Small intestine (tissue), 7 donors: ENCODE data around the gene SUPT5H. TPM values are rescaled to one million over a fixed set of nuclear protein-coding genes. Genes with fewer than 3 reads are reported as not detected.

Experiments
- DNase-seq, 2 donors: peaks; one replicate each; pipeline versions ENCODE4 v3.0.0 to v3.0.0-alpha.2; 2013
- FAIRE-seq: peaks from 2 replicates; lab custom pipeline; 2012; peaks lifted over from hg19 to GRCh38; lab: Jason Lieb, UNC
- H3K27ac ChIP-seq, 3 donors: one replicate each; pipeline ENCODE4 v1.5.1; 2013; ENCODE audit warnings: low read length in 2 of 3, mild to moderate bottlenecking in 2 of 3, control low read depth in 1 of 3, inconsistent platforms in 1 of 3, low read depth in 1 of 3, moderate library complexity in 1 of 3
- H3K27me3 ChIP-seq, 3 donors: one replicate each; pipeline ENCODE4 v1.6.1; 2013; ENCODE audit warnings: low read length in 3 of 3, inconsistent platforms in 1 of 3; ENCODE audit not compliant: control insufficient read depth in 3 of 3, insufficient read depth in 3 of 3
- H3K36me3 ChIP-seq, 3 donors: one replicate each; pipeline ENCODE4 v1.6.1; 2013; ENCODE audit warnings: low read length in 3 of 3, inconsistent platforms in 1 of 3, low read depth in 1 of 3, mild to moderate bottlenecking in 1 of 3, moderate library complexity in 1 of 3; ENCODE audit not compliant: control insufficient read depth in 3 of 3, insufficient read depth in 2 of 3
- H3K4me1 ChIP-seq, 3 donors: one replicate each; pipeline ENCODE4 v1.6.1; 2013; ENCODE audit warnings: low read length in 2 of 3, inconsistent platforms in 1 of 3, low read depth in 1 of 3, mild to moderate bottlenecking in 1 of 3, moderate library complexity in 1 of 3; ENCODE audit not compliant: control insufficient read depth in 3 of 3, insufficient read depth in 2 of 3
- H3K4me3 ChIP-seq, 3 donors: one replicate each; pipeline ENCODE4 v1.5.1; 2013; ENCODE audit warnings: low read length in 3 of 3, control low read depth in 1 of 3, inconsistent platforms in 1 of 3, low read depth in 1 of 3, mild to moderate bottlenecking in 1 of 3, moderate library complexity in 1 of 3
- H3K9me3 ChIP-seq, 2 donors: one replicate each; pipeline ENCODE4 v1.6.1; 2013; ENCODE audit warnings: low read depth in 1 of 2, low read length in 1 of 2; ENCODE audit not compliant: control insufficient read depth in 2 of 2, insufficient read depth in 1 of 2
- WGBS, 3 donors: extraction: QIAGEN DNeasy Blood & Tissue Kit; methylation state at CpG; one replicate each; pipeline ENCODE4 v1.1.7; 2013; 5-methylcytosine and 5-hydroxymethylcytosine counted together
- polyA plus RNA-seq, 4 donors: library from polyadenylated mRNA; stranded (reverse) in 3 of 4; unstranded in 1 of 4; fragments of 200-250 nt in 3 of 4; fragments of 120-200 nt in 1 of 4; gene quantifications; one replicate each; pipeline versions ENCODE4 v1.2.1 to v1.2.3, GENCODE V29; 2013
- donor health status: healthy with polysubstance abuse.
- donor health status: control.
- donor health status: control.
- donor health status: Bipolar disorder and iron deficiency.
- donor health status: healthy.

The SUPT5H gene
- polyA plus RNA-seq, 4 donors: 95.5 to 283 (median 163) TPM

GRCh38 chr19:39507715-39508364, 62.5 kb downstream of the SUPT5H start:
- DNase-seq: no peak
- H3K4me1 ChIP-seq: peaks cover 0 to 5% (median 0%) of the 10 kb centered on the region in 3 donors
- 31 to 41% (median 34%) methylated on average over 24 of the region's 24 CpGs for WGBS, 3 donors
- H3K27me3 ChIP-seq: peaks cover 14 to 59% (median 26%) of the 10 kb centered on the region in 3 donors
- H3K27ac ChIP-seq: no peak overlapping the region
- peak overlapping the region in 1 of 3 donors; percentile 24 for H3K4me3 ChIP-seq
- no peak for FAIRE-seq
- no peaks in the 10 kb centered on the region for H3K9me3 ChIP-seq
- H3K36me3 ChIP-seq: no peaks in the 10 kb centered on the region

- DNase-seq: no peak
- WGBS, 3 donors: 76 to 87% (median 82%) methylated on average over 9 of the region's 9 CpGs
- FAIRE-seq: no peak
- no peak overlapping the region for H3K27ac ChIP-seq
- H3K36me3 ChIP-seq: no peaks in the 10 kb centered on the region
- no peak overlapping the region for H3K4me3 ChIP-seq
- H3K4me1 ChIP-seq: peaks cover 0 to 5% (median 0%) of the 10 kb centered on the region in 3 donors
- peaks cover 15 to 58% (median 26%) of the 10 kb centered on the region in 3 donors for H3K27me3 ChIP-seq
- H3K9me3 ChIP-seq: no peaks in the 10 kb centered on the region
Observed at GRCh38 chr19:39508629-39509028, 63.2 kb downstream of the SUPT5H start.

DNA sequence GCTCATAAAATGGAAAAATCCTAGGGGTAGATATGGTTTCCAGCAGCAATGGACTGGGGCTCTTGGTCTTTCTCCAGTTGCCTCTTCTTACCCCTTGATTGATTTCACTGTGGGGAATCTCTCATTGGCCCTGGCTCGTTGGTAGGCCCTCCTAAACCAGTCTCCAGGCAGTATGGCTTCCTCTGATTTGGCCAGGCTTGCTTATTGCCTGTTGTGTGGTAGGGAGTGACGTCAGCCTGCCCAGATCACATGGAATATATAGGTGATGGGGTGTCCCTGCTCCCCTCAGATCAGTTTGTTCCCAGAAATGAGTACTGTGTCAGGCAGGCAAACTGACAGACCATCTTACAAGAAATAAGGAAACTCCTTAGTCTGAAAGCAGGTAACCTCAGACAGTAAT, 63.9 kb downstream of the SUPT5H start:
- Histone ChIP-seq H3K4me3 (no peak overlapping the region), H3K27me3 (peaks cover 21 to 58% (median 32%) of the 10 kb centered on the region in 3 donors), H3K4me1 (peaks cover 0 to 5% (median 0%) of the 10 kb centered on the region in 3 donors), H3K9me3 (no peaks in the 10 kb centered on the region), H3K27ac (no peak overlapping the region), H3K36me3 (no peaks in the 10 kb centered on the region)
- WGBS, 3 donors: 26 to 61% (median 43%) methylated on average over 2 of the region's 2 CpGs
- FAIRE-seq (no peak), DNase-seq (no peak)

DNA sequence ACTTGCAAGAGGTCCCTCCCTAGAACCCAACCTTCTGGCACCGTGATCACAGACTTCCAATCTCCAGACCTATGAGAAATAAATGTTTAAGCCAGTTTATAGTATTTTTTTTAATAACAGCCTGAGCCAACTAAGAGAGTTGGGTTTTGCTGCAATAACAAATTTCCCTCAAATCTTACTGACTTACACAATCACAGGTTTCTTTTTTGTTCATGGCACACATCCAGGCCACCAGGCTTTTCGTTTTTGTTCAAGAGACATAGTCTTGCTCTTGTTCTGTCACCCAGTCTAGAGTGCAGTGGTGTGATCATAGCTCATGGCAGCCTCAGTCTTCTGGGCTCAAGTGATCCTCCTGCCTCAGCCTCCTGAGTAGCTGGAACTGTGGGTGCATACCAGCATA, 67.6 kb downstream of the SUPT5H start:
- H3K9me3 ChIP-seq: no peaks in the 10 kb centered on the region
- H3K4me3 ChIP-seq: no peak overlapping the region
- 34 to 63% (median 51%) methylated on average over 2 of the region's 2 CpGs for WGBS, 3 donors
- FAIRE-seq (no peak), DNase-seq (no peak)
- H3K27me3 ChIP-seq: peaks cover 10 to 57% (median 36%) of the 10 kb centered on the region in 3 donors
- peaks cover 0 to 5% (median 2%) of the 10 kb centered on the region in 3 donors for H3K4me1 ChIP-seq
- H3K36me3 ChIP-seq: no peaks in the 10 kb centered on the region
- H3K27ac ChIP-seq: no peak overlapping the region

- no peaks in the 10 kb centered on the region for H3K9me3 ChIP-seq
- H3K4me3 ChIP-seq: peak within 1 kb of the TSS in 2 of 3 donors; percentile 2 to 35
- H3K27me3 ChIP-seq: peaks cover 7 to 53% (median 35%) of the 10 kb centered on the region in 3 donors
- H3K4me1 ChIP-seq: peaks cover 0 to 5% (median 2%) of the 10 kb centered on the region in 3 donors
- no peak within 1 kb of the TSS for H3K27ac ChIP-seq
- H3K36me3 ChIP-seq: no peaks in the 10 kb centered on the region
- peak in 1 of 2 donors; percentile 32 for DNase-seq
- WGBS, 3 donors: 1 to 4% (median 4%) methylated on average over 48 to 56 of the region's 56 CpGs
- FAIRE-seq: no peak
Observed at GRCh38 chr19:39514840-39515550, 69.6 kb downstream of the SUPT5H start, which contains the start of gene SELENOV. Gene SELENOV, plus strand, starts transcription at chr19:39515139. Its CDS starts 74 bp downstream, at chr19:39515213.

DNA sequence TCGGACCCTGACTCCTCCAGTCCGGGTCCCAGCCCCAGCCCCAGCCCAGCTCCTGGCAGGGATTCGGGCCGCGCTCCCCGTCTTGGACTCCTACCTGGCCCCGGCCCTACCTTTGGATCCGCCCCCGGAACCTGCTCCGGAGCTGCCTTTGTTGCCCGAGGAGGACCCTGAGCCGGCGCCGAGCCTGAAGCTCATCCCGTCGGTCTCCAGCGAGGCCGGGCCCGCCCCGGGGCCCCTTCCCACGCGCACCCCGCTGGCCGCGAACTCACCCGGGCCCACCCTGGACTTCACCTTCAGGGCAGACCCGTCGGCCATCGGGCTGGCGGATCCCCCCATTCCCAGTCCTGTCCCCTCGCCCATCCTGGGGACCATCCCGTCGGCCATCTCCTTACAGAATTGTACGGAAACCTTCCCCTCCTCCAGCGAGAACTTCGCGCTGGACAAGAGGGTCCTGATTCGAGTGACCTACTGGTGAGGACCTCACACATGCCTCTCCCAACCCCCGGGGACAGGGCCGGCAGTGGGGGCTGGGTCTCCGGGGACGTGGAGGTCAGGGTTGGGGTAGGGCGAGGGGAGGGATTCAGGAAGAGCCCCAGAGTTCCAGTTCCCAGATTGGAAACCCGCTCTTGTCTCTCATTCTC, 70.3 kb downstream of the SUPT5H start:
- Histone ChIP-seq H3K9me3 (no peaks in the 10 kb centered on the region), H3K27ac (no peak overlapping the region), H3K4me1 (peaks cover 0 to 5% (median 2%) of the 10 kb centered on the region in 3 donors), H3K36me3 (no peaks in the 10 kb centered on the region), H3K4me3 (peak overlapping the region in 2 of 3 donors; percentile 2 to 35), H3K27me3 (peaks cover 7 to 53% (median 35%) of the 10 kb centered on the region in 3 donors)
- peak in 1 of 2 donors; percentile 26 for DNase-seq
- 3 to 6% (median 5%) methylated on average over 42 to 44 of the region's 44 CpGs for WGBS, 3 donors
- no peak for FAIRE-seq

DNA sequence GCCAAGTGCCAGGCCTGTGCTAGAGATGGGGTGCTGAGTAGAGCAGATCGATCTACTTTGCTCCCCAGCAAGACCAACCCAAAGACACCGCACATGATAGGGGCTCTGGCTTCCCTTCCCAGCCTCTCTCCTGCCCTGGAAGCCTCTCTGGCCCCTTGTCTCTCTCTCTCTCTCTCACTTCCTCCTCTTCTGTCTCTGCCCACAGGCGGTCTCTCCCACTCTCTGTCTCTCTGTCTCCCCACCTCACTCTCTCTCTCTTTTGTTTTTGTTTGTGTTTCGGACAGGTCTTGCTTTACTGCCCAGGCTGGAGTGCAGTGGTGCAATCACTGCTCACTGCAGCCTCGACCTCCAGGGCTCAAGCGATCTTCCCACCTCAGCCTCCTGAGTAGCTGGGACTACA, 70.9 kb downstream of the SUPT5H start:
- 44 to 50% (median 45%) methylated on average over 6 of the region's 6 CpGs for WGBS, 3 donors
- Histone ChIP-seq H3K27me3 (peaks cover 7 to 53% (median 35%) of the 10 kb centered on the region in 3 donors), H3K4me1 (peaks cover 0 to 5% (median 2%) of the 10 kb centered on the region in 3 donors), H3K36me3 (no peaks in the 10 kb centered on the region), H3K4me3 (no peak overlapping the region), H3K27ac (no peak overlapping the region), H3K9me3 (no peaks in the 10 kb centered on the region)
- FAIRE-seq (no peak), DNase-seq (no peak)

- peaks cover 0 to 5% (median 2%) of the 10 kb centered on the region in 3 donors for H3K4me1 ChIP-seq
- 62 to 71% (median 70%) methylated on average over 3 of the region's 3 CpGs for WGBS, 3 donors
- H3K27ac ChIP-seq: no peak overlapping the region
- peaks cover 7 to 53% (median 35%) of the 10 kb centered on the region in 3 donors for H3K27me3 ChIP-seq
- no peaks in the 10 kb centered on the region for H3K36me3 ChIP-seq
- no peaks in the 10 kb centered on the region for H3K9me3 ChIP-seq
- DNase-seq (no peak), FAIRE-seq (no peak)
- H3K4me3 ChIP-seq: no peak overlapping the region
Observed at GRCh38 chr19:39517432-39517831, 72.0 kb downstream of the SUPT5H start.
